NCI-H526 (cell line): ENCODE results near the gene MVP.
"Not testable (repeated sequence)": the region's sequence is repeated elsewhere in the genome, so short reads cannot be mapped to it uniquely, and the experiment has no call there.

Experiments used
- DNase-seq, 2 experiments: peaks; one replicate each; lab custom pipeline; 2025; lab: John Stamatoyannopoulos, UW

MVP gene

DNA sequence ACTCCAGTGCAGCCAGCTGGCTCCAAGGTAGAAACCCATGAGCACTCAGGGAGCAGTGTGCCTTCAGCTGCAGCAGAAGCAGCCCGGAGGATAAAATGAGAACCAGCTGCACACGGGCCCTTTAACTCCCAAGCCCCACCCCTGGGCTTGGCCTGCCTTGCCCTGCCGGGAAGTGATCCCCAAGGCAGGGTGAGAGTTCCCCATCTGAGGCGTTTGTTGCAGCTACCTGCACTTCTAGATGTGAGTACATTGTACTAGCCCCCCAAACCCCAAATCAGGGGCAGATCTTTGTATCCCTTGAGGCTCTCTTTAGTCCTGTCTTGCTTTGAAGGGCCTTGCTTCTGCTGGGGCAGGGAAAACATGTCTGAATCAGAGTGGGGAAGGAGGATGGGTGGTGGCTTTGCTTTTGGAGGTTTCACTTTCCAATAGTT lies at the start of gene MVP:
Gene MVP, plus strand, starts transcription at position 192 of the 431 bp plus-strand sequence. CDS start 10,088 bp downstream, outside the sequence.
- peak in 1 of 2 experiments; percentile 38 for DNase-seq

DNA sequence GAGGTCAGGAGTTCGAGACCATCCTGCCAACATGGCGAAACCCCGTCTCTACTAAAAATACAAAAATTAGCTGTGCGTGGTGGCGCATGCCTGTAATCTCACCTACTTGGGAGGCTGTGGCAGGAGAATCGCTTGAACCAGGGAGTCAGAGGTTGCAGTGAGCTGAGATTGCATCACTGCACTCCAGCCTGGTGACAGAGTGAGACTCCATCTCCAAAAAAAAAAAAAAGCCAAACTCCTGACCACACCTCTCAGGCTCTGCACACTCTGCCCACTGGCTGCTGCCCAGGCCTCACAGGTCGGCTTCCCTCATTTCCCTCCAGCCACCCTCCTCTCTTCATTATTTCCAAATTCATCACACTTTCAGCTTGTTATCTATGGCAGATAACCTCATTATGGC lies 47.9 kb upstream of the MVP start:
- not testable (repeated sequence) for DNase-seq

DNA sequence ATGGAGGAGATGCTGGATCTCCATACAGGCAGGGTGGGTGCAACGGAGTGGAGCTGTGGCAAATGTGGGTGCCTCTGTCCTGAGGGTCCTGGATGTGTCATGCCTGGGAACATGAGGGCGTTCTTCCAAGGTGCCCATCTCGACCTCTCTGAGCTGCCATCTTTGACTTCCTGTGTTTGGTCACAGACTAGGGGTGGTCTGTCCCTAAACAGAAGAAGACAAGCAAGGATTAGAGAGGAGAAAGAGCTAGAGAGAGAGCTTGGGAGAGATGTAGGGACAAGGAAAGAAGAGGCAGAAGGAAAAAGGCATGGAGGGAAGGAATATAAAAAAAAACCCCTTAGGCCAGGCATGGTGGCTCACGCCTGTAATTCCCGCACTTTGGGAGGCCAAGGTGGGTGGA lies 45.5 kb upstream of the MVP start:
- no peak for DNase-seq

DNA sequence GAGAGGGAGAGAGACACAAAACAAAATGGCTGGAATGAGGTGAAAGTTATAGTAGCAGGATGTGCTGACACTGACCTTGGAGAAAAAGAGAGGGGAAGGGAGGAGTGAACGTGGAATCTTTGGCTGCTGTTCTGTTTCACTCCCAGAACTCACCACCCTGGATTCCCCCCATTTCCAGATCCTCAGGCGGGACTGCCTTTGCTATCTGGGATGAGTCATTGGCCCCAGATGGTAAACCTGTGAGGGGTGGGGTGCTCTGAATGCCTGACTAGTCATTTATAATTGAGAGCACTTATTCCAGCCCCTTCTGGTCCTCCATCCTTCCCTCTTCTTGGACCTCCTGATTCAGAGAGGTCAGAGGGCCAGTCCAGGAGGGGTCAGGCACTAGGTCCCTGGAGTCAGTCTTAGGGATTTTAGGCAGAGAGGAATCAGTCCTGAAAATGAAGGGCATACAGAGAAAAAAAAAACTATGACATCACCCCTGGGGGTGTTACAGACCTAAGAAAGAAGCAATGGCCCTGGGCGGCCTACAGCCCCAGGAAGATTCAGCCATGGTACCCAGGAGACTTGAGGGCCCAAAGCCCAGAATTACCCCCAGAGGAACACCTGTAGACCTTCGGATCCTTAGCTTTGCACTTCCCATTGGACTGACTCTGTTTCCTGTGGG lies 44.4 kb upstream of the MVP start:
- DNase-seq, result no peak

DNA sequence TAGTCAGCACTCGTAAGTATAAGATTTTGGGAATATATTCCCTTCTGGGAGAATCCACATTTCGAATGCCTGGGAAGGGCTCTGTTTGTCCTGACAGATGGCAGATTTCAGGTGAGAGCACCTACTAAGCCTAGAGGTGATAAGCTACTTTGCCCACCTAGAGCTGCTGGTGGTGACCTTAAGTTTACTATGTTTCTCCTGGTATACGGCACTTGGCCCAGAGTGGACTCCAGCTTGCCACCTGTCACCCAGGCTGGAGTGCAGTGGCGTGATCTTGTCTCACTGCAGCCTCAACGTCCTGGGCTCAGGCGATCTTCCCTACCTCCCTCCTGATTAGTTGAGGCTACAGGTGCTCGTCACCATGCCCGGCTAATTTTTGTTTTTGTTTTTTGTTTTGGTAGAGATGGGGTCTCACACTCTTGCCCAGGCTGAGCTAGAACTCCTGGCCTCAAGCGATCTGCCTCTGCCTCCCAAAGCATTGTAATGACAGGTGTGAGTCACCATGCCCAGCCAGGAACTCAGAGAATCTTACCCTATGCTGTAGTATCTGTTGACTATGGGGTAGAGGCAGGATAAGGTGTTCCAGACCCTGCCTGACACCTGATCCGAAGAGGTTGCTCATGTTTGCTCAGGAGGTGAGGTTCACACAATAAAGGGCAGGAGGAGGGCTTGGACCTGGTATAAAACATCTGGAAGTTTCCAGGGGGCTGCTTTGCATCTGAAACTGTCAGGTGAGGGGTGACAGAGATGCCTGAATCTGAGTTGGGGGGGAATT lies 42.5 kb upstream of the MVP start, which contains the start of gene ZG16:
Gene ZG16, plus strand, starts transcription at position 681 of the 775 bp plus-strand sequence. CDS start 1,011 bp downstream, outside the sequence.
- DNase-seq, result no peak

DNA sequence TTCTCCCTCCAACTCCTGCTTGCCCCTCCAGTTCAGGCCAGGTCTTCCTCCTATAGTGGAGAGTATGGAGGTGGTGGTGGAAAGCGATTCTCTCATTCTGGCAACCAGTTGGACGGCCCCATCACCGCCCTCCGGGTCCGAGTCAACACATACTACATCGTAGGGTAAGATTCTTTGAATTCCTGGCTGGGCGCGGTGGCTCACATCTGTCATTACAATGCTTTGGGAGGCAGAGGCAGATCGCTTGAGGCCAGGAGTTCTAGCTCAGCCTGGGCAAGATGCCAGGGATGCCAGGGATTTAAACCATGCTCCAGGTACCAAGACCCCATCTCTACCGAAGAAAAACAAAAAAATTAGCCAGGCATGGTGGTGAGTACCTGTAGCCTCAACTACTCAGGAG lies 40.8 kb upstream of the MVP start:
- DNase-seq, result no peak

DNA sequence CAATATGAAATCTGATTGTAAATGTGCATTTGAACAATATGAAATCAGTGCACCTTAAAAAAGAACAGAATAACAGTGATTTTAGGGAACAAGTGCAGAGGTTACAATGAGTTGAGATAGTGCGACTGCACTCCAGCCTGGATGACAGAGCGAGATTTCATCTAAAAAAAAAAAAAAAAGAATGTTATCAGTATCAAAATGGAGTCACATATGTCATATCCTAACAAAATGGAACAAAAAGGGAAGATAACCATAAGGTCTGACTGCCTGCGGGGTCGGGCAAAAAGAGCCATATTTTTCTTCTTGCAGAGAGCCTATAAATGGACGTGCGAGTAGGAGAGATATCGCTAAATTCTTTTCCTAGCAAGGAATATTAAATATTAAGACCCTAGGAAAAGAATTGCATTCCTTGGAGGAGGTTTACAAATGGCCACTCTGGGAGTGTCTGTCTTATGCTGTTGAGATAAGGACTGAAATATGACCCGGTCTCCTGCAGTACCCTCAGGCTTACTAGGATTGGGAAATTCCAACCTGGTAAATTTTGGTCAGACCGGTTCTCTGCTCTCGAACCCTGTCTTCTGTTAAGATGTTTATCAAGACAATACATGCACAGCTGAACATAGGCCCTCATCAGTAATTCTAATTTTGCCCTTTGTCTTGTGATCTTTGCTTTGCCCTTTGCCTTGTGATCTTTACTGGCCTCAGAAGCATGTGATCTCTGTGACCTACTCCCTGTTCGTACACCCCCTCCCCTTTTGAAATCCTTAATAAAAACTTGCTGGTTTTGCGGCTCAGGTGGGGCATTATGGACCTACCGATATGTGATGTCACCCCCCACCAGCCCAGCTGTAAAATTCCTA lies 36.9 kb upstream of the MVP start:
- not testable (repeated sequence) for DNase-seq

DNA sequence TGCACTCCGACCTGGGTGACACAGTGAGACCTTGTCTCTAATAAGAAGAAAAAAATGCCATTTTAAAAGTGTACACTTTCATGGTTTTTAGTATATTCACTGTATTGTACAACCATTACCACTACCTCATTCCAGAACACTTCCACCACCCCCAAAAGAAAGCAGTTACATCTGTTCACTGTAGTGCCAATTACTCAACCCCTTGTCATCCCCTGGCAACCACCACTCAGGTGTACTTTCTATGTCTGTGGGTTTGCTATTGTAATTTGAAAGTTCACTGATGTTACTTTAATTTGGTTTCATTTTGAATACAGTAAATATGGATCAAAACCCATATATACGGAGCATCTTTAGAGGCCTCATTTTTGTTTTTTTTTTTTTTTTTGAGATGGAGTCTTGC lies 36.1 kb upstream of the MVP start:
- DNase-seq, result no peak

DNA sequence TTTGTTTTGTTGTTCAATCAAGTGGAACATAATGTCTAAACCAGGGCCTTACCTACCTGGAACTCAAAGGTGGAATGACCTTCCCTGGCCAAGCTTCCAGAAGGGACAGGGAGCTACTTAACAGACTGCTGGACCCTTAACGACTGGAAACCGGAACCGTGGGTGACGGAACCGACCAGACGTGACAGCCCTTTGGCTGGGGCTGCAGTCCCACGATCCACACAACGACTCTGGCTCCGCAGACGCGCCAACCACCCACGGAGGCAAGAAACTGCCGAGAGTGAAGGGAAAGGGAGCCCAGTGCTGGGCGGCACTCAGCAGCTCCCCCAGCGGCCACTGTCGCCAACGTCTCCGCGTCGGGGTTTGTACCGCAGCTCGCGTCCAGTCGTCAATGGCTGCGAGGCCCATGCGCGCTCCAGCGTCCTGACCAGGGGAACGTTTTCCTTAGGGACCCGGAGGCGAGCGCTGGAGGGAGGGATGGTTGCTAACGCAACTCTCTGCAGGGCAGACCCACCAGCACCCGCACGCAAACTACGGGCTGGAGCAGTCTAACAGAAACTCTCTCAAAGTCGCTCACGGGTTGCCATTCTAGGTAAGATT lies 35.3 kb upstream of the MVP start:
- no peak for DNase-seq

DNA sequence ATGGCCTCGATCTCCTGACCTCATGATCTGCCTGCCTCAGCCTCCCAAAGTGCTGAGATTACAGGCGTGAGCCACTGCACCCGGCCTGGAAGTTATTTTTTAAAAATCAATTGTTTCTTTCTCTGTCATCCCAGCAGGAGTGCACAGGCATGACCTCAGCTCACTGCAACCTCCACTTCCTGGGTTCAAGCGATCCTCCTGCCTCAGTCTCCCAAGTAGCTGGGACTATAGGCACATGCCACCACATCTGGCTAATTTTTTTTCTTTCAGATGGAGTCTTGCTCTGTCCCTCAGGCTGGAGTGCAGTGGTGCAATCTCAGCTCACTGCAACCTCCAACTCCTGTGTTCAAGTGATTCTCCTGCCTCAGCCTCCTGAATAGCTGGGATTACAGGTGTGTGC lies 33.1 kb upstream of the MVP start:
- not testable (repeated sequence) for DNase-seq

DNA sequence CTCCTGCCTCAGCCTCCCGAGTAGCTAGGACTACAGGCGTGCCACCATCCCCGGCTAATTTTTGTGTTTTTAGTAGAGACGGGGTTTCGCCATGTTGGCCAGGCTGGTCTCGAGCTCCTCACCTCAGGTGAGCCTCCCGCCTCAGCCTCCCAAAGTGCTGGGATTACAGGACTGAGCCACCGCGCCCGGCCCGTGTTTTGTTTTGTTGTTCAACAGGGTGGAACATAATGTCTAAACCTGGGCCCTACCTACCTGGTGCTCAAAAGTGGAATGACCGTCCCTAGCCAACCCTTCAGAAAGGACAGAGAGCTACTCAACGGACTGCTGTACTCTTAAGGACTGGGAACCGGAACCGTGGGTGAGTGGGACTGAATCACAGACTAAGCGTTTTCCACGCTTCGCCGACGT lies 30.5 kb upstream of the MVP start:
- DNase-seq, result no peak

DNA sequence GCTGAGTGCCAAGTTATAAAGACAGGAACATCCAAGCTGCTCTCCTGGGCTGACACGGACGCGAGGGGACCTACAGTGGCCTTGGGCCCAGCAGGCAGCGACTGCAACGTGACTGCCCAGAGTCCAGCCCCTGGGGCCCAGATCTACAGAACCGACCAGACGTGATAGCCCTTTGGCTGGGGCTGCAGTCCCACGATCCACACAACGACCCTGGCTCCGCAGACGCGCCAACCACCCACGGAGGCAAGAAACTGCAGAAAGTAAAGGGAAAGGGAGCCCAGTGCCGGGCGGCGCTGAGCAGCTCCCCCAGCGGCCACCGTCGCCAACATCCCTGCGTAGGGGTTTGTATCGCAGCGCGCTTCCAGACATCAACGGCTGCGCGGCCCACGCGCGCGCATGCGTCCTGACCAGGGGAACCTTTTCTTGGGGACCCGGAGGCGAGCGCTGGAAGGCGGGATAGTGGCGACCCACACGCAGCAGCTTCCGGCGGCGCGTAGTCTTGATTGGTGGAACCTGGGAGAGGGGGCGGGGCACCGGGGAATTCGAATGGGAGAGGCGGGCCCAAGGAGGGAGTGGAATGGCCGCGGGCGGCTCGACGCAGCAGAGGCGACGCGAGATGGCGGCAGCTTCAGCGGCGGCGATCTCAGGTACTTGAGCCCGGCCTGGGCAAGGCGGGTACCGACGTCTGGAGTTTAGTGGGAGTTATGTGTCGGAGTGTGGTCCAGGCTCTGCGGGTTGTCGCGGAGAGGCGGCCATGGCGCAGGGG lies 29.9 kb upstream of the MVP start, which contains the start of gene KIF22:
Gene KIF22, plus strand, starts transcription at position 569 of the 766 bp plus-strand sequence. Its CDS starts 9 bp downstream, at position 578.
- peak; percentile 94 to 99 for DNase-seq

DNA sequence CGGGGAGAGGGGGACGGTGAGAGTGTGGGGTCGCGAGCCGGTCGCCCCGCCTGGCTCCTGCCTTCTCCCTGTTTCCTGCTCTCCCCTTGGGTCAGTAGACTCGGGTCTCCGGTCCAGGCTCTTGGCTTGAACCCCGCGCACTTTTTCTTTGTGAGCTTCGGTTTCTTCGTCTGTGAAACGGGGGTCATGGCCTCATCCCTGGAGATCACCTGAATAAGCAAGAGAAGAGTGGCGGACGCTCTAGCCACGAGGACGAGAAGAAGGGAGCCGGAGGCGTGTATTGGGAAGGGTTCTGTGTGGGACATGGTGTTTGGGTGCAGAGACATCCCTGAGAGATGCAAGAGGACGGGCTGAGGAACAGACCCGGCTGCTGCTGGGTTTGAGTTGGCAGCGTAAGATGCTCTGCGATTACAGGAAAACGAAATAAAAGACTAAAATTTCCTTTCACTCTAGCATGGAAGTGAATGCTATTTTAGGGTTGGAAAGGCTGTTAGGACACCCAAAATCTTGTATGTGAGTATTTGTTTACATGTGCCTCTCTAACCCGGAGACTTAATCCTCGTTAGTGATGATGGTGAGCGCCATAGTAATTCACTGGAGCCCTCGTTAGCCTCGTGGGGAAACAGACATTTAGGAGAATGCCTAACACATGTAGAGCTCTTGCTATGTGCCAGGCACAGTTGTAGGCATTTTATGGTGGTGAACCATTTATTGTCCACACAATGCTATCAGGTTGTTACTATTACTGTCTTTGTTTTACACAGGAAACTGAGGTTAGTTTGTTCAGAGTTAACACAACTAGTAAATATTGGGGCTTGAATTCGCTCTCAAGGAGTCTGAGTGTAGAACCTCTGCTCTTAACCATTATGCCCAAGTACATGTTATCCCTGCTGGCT lies 29.1 kb upstream of the MVP start:
- peak in 1 of 2 experiments; percentile 48 for DNase-seq

DNA sequence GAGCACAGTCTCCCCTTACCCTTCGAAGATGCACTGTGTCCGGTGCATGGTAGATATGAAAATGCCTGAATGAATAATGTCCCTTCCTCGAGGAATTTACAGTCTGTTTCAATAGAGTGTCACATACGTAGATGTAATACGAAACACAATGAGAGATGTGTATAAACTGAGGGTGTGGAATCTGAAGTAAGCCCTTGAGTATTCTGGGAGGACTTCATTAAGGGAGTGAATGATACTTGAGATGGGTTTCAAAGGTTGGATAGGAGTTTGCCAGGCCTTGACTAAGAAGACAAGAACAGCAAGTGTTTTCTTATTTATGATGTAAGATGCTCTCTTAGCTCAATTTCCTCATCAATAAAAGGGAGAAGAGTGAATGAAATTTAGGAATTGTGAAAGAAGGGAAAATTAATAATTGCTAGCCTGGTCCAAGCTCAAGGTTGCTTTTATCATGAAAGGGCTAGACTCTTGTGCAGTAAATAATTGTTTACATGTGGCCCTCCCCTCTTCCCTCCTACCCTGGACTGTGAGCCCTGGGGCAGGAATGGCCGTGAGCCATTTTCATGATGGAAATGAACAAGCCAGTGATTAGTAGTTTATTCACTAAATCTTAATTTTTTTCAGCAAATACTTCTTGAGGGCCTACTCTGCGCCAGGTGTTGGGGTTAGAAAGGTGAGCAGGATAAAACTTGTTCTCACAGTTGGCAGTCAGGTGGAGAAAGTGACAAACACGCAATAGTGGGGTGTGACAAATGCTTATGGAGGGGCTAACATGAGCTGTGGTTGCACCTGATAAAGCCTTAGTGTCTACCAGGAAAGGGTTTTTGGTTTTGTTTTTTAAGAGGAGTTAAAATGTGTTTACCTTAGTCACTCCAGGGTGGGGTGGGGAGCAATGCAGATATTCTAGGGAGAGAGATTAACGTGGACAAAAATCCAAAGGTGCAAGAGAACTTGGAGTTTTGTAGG lies 28.1 kb upstream of the MVP start:
- DNase-seq, result no peak

DNA sequence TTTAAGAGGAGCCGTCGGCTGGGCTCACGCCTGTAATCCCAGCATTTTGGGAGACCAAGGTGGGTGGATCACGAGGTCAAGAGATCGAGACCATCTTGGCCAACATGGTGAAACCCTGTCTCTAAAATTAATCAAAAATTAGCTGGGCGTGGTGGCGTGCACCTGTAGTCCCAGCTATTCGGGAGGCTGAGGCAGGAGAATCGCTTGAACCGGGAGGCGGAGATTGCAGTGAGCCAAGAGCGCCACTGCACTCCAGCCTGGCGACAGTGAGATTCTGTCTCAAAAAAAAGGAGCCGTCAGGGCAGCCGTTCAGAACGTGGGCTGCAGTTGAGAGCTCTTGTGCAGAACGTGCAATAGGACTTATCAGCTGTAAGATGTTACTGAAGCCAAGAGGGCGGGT lies 27.1 kb upstream of the MVP start:
- not testable (repeated sequence) for DNase-seq

DNA sequence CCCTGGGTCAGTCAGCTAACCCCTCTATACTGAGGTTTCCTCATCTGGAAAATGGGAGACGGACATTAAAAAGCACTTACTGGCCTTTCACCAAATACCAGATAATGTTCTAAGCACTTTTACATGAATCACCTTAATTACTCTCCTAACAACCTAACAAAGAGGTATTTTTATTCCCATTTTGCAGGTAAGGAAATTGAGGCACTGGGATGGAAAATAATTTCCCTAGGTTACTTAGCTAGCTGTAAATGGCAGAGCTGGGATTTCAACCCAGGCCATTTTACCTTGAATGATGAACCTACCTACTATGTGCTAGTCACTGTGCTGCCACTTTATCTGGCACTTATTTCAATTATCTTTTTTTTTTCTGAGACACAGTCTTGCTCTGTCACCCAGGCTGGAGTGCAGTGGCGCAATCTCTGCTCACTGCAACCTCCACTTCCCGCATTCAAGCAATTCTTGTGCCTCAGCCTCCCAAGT lies 26.0 kb upstream of the MVP start:
- DNase-seq, result no peak

DNA sequence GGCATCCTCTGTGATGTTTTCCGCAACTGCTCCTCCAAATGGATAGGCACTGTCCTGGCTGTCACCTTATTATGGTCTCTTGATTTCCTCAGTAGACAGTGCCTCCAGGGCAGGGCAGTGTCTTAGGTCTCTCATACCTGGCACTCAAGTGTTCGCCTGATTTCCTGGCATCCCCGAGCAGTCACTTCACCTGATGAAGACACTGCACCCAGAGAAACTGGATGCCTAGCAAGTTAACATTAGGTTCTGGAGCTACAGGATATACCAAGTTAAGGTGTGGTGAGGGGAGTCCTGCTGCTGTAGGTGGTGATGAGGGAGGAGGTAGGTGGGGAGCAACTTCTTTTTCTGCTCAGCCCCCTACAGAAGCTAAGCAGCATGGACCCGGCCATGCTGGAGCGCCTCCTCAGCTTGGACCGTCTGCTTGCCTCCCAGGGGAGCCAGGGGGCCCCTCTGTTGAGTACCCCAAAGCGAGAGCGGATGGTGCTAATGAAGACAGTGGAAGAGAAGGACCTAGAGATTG lies 17.8 kb upstream of the MVP start:
- DNase-seq, result no peak

DNA sequence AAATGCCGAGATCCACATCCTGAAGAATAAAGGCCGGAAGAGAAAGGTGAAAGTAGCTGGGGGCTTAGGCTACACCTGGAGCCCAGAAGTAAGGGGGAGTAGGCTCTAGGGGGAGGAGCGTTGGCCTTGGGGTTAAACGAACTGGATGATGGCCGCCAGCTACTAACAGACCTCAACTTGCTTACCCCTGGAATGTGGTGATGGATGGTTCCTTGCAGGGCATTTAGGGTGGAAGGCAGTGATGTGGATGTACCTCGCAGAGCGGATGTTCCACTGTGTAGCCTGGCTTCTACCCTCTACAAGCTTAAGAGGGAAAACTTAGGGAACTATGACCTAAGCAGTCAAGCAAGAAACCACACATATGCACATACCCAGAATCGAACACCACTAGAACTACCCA lies 16.2 kb upstream of the MVP start:
- DNase-seq, result no peak
